Right kidney (tissue), 1 donor: ENCODE results near the gene CYP4A22.
A peak's percentile ranks its signal among the peaks of the same experiment; 100 is the strongest.
"Not testable (repeated sequence)": the region's sequence is repeated elsewhere in the genome, so short reads cannot be mapped to it uniquely, and the experiment has no call there.

Experiments
- DNase-seq: peaks from one replicate; pipeline ENCODE4 v3.0.0-alpha.2; 2016

CYP4A22 gene

DNA sequence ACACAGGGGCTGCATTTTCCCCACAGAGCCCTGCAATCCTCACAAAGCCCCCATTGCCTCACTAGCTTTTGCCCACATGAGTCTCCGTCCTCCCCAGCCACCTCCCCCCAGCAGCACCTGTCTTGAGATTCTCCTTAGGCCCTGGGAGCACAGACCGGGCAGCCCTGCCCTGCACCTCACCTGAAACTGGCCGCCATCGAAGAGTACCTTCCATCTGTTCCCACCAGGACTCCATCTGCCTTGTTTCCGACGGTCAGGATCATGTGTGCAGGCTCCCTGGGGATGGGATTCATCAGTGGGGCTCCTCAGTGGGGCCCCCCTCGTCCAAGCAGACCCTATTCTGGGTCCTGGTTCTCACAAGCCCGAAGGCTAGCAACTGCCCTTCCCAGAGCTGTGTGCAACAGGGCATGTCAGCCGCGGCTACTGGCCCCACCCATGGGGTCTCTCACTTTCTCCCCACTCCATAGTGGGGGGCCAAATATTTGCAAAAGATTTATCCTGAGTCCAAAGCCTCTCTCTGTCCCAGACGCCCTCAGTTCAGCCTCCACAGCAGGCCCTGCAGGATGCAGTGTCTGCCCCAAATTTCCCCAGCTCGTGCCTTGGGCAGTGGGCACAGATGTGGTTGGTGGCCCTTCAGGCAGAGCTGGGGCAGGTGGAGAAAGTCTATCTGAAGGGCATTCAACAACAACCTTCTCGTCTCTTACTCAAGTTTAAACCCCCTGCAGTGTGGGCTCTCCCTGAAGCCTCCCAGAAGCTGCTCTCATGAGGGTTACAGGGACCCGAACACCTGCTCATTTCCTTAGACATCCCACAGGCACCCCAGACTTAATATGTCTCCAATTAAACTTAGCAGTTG is 47.8 kb downstream of the CYP4A22 start:
- no peak for DNase-seq

DNA sequence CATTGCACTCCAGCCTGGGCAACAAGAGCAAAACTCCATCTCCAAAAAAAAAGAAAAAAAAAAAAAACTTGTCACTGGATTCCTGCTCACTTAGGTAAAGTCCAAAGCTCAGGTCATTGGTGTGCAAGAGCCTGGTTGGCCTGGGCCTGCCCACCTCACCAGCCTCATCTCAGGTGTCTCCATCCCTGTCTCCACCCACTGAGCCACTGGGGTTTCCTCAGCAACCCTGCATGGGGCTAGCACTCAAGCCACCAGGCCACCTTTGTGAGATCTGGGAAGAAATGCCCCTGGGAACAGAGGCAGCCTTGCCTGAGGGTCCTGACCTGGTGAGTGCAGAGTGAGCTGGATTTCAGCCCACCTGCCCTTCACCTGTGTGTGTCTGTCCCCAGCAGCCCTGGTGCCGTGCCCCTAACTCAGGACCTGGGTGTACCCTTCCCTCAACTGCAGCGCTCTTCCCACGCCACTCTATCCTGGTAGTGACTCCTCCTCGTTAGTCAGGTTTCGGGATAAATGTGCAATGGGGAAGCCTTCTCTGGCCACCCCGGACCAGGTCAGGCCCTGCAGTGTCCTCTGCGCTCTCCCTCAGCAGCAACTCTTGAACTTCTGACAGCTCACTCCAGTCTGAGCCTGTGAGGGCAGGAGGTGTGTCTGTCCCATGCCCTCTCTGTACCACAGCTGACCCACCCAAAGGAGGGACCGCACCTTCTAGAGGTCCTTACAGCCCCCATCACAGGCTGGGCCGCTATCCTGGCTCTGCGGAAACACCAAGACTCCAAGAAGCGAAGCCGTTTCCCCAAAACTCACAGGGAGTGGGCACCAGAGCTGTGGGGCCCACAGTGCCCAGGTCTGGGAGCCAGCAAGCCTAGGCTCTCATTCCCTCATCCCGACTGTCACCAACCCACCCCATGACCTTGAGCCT is 49.3 kb downstream of the CYP4A22 start:
- DNase-seq = no peak

DNA sequence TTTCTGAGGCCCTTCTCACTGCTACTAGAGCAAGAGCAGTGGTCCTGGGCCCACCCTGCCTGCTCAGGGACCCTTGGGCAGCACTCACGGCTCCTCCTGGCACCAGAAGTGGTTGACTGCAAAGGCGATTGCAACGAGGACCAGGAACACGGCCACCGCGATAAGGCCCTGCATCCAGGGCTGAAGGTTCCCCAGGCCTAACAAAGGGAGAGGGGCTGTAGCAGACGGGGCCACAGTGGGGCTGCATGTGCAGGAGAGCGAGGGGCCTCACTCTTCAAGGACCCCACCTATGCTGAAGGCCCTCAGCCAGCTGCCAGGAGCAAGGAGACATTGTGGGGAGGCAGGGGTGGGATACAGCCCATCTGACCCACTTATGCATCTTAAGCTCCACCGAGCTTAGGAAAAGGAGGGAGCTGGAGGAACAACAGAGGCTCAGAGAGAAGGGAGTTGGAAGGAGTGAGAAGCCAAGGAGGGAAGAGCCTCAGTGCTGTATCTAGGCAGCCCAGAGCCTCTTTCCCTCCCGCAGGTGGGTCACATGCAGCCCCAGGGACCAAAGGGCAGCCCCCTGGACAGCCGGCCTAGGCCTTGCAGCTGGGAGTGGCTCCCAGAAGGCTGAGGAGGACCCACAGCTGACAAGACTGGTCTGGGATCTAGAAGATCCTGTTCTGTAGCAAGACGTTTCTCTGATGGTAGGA is 50.1 kb downstream of the CYP4A22 start:
- peak; percentile 1 for DNase-seq

DNA sequence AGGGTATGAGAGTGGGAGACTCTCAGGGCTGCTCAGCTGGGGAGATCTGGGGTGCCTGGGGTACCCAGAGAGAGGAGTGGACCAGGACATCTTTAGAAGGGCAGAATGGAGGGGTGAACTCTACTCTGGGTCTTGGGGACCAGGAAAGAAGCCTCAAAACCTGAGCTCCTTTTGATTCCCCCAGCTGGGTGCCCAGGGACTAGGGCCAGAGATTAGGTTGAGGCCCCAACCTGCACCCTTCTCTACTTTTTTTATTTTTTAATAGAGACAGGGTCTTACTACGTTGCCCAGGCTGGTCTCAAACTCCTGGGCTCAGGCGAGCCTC is 50.6 kb downstream of the CYP4A22 start:
- DNase-seq = peak; percentile 0

DNA sequence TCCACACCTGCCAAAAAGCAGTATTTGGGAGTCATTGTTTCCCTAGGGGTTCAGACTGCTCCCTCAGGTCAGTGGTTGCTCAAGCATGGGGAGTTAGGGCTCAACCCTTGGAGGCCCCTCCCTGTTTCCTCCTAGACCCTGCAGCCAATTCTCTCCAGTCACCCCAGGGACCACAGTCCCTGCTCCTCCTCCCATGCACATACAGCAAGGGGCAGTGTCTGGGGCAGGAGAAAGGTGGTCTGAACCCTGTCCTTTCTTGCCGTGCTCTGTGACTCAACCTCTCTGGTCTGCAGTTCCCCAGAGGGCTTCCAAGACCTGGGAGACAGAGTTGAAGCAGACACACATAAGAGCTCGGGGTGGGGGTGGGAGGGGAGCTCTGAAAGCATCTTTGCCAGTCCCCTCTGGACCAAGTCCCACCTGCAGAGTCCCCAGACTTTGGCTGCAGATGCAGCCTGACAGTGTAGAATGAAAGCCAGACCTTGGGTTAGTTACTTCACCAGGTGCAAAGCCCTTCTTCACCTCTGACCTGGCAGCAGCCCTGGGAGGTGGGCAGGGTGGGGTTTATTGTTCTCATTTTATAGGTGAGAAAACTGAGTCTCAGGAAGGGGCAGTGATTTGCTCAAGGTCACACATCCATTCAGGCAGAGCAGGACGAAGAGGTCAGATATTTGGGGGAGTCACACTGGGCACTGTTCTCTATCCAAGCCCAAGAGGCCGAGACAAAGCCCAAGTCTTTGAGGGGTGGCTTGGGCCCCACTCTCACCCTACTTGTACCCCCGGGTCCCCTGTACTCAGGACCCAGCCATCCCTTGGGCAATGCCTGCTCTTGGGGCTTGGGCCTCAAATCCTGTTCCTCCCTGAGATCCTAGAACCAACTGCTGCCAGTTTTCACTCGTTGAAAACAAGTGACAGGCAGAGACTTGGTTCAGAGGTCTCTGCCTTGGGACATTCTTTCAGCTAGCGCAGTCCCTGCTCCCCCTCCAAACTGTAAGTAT is 51.8 kb downstream of the CYP4A22 start:
- DNase-seq = peak; percentile 0

DNA sequence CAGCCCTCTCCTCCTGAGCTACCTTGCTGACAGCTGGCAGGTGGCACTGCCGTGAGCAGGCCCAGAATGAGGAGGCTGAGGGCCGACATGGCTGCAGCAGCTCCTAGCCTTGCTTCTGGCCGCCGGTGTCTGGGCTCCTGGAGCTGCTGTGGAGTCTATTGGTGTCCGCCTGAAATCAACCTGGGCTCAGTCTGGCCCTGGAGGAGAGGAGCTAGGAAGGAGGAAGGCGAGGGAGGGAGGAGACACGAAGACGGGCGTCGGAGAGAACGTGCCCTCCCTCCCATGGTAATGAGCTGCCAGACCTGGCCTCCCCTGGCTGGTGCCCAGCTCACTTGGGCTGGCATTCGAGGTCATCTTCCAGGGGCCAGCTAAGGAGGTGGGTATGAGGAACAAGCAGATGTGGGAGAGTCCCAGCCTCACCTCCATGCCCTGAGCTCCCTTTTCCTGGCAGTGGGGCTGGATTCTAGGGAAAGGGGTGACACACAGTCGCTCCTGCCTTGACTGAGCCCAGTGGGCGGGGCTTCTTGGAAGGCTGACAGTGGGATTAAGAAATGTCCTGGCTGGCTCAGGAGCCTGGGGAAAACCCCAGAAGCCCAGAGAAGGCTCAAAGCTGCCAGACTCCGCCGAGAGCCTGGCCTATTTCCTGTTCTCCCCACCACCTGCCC is 52.7 kb downstream of the CYP4A22 start, which contains the start of gene PDZK1IP1:
Gene PDZK1IP1 (minus strand): TSS at position 193 of the 665 bp plus-strand sequence. CDS start 104 bp downstream, at position 89.
- peak; percentile 26 for DNase-seq

DNA sequence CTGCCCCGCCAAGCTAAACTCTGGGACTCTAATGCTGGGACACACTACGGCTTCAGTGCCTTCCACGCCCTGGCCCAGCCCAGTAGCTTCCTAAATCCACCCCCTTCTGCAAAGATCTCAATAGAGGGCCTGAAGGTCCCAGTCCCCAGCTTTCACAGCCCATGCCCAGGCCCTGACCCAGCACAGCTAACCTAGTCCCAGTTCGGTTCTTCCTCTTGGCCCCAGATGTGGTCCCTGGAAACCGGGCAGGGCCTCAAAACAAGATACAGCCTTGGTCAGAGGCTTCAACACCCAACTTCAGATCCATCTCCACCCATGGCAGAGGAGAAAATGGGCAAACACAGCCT is 53.2 kb downstream of the CYP4A22 start:
- no peak for DNase-seq

DNA sequence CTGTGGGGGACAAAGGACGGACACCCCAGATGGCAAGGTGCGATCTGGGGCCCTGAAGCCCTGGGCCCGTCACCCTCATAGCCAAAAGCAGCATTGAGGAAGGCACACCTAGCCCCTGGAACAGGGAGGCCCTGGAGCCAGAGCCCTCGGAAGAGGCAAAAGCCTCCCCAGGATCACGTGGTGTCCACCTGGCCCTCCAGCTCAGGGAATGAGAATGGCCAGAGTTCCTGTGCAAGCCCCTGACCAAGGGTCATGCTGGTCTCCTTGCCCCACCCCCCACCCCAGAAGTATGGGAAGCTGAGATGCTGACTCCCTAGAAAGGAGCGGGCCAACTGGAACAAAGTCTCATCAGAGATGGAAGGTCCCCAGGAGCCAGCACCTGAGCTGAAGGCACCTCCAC is 53.6 kb downstream of the CYP4A22 start:
- no peak for DNase-seq

DNA sequence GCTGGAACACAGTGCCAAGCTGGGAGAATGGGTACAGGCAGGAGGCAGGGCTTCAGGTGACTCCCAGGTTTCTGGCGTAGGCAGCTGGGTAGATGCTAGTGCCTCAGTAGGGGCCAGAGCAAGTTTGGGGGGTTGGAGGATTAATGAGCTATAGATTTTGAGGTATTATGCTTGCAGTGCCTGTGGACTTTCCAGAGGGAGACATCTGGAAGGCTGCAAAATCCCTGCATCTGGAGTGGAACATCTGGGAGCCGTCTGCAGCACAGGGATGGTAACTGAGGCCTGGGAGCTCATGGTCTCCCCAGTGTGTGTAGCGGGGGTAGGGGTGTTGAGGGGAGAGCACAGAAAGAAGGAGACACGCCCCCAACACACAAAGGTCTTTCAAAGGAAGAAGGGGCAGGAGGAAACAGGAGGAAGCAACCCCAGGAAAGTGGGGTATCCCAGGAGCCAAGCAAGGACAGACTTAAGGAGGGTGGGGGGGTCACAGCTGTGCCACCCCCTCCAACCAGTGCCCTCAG is 54.8 kb downstream of the CYP4A22 start:
- DNase-seq = no peak

DNA sequence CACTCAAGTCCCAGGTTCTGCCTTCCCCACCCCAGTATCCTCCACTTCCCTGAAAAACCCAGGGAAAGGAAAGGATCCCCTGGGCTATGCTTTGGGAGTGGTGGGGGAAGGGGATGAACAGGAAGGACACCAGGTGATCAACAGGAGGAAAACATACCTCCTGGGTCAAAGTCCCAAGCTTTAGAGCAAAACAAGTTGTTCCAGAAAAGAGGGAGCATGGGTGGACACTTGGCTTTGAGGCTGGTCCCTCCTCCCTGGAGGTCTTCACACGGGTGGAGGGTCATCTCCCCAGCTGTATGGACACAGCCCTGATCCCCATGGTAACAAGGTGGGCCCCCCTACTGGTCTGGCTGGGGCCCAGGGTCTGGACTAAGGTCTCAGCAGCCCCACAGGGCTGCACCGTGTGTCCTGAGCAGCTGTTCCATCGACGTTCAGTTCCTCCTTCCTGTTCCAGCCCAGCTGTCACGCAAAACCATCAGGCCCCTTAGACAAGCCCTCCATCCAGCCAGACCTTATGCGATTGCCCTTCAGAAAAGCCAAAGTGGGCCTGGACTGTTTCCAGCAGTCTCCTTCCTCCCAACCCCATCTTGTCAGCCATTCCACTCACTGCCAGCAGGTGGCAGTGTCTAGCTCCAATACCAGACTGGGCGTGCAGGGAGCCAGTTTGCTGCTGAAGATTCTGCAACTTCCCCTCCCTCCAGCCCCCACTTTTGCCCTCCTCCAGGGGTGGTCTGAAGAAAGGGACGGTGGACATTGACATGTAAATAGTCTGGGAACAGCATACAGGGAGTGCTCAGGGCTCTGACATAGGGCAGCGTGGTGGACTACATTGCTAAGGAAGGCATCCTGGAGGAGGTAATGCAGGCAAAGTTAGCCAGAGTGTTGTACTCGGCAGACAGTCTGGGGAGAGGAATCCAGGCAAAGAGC is 55.5 kb downstream of the CYP4A22 start:
- peak; percentile 78 for DNase-seq

DNA sequence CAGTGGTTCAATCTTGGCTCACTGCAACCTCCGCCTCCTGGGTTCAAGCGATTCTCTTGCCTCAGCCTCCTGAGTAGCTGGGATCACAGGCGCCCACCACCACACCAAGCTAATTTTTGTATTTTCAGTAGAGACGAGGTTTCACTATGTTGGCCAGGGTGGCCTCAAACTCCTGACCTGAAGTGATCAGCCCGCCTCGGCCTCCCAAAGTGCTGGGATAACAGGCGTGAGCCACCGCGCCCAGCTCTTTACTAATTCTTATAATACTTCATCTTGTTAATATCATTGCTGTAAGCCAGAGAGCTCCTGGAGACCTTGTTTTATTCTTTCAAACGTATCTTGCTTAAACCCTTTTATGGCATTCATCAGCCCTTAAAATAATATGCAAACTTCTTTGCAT is 56.3 kb downstream of the CYP4A22 start:
- DNase-seq = not testable (repeated sequence)

DNA sequence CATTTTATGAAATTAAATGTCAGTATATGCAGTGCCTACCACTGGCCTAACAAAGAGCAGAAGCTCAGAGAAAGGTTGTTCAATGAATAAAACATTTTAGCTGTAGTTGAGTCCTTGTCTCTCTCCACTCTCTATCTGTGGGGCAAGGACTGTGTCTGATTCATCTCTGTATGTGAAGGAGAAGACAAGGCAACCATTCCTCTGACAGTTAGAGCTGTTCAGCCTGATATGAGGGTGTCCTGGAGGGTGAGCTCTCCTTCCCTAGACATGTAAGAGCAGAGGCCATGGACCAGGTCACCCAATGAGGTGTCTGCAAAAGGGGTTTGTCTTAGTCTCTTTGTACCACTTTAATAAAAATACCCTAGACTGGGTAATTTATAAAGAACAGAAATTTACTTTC is 57.1 kb downstream of the CYP4A22 start:
- no peak for DNase-seq

DNA sequence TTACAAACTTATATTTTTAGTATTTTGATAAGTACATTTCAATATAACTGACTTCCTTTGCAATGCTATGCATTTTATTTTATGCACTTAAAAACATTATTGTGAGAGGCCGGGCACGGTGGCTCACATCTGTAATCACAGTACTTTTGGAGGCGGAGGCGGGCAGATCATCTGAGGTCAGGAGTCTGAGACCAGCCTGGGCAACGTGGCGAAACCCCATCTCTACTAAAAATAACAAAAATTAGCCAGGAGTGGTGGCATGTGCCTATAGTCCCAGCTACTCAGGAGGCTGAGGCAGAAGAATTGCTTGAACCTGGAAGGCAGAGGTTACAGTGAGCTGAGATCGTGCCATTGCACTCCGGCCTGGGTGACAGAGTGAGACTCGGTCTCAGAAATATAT is 58.7 kb downstream of the CYP4A22 start:
- DNase-seq = not testable (repeated sequence)

DNA sequence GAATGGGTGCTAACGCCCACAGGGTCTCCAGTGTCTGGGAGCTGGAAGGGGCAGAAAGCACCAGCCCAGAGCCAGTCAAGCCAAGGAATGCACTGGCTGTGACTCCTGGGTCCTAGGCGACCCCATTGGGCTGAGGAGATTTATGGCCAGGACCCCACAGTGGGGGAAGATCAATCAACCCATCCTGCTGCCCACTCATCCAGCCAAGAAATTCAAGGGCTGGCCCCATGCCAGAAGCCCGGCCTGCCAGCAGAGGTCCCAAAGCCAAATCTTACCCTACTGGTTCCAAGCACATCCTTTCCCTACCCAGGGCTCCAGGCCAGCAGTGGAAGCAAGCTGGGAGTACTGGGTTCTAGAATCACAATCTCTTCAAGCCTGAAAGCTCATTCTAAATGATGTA is 59.4 kb downstream of the CYP4A22 start:
- no peak for DNase-seq

DNA sequence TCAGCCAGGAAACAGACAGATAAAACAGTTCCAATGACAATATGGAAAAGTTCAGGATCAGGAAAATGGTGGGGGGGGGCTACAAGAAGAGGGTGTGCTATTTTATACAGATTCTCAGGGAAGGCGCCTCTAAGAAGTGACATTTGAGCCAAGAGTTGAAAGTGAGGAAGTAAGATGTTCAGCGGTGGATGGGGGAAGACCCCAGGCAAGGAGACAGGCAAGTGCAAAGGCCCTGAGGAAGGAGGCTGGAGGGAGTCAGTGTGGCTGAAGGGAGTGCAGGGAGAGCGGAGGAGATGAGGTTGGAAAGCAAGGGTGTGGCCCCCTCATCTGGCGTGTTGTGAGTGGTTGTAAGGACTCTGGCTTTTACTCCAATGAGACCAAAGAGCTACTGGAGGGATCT is 61.0 kb downstream of the CYP4A22 start:
- DNase-seq = no peak
